ENCODE measurements around the gene LAMA1.

- TF ChIP-seq MAX (IDR thresholded peaks at IDR 0.05; ENCODE audit: low read depth, low read length) (no peak), BACH1 (IDR thresholded peaks at IDR 0.05; ENCODE audit: borderline replicate concordance) (no peak), RAD51 (IDR thresholded peaks at IDR 0.05) (no peak), USF2 (IDR thresholded peaks at IDR 0.05; ENCODE audit: borderline replicate concordance, low read depth, low read length) (no peak)
These were observed 154.8 kb downstream of the LAMA1 start for GRCh38 chr18:6962571-6963451.

Measured in GM12878 (cell line).